GM20000 (cell line): ENCODE measurements around the gene TSPEAR.

Experiments used
- DNase-seq: peaks from one replicate; pipeline ENCODE4 v3.0.0; 2012; ENCODE audit warnings: low spot score
- CTCF ChIP-seq: IDR thresholded peaks from 2 replicates; pipeline ENCODE4 v1.5.1; 2012; ENCODE audit warnings: mild to moderate bottlenecking, control low read depth; ENCODE audit errors: extremely low read depth, missing control alignments

TSPEAR gene

GRCh38 chr21:44739316-44739715 lies 27.9 kb upstream of the TSPEAR start:
- DNase-seq, result no peak
- TF ChIP-seq CTCF, result no peak

- TF ChIP-seq CTCF, result no peak
Measured at GRCh38 chr21:44738621-44739020, 27.2 kb upstream of the TSPEAR start.

GRCh38 chr21:44737706-44738354 lies 26.5 kb upstream of the TSPEAR start:
- DNase-seq, result no peak
- no peak for TF ChIP-seq CTCF

More at GRCh38 chr21:44738621-44739020, 27.2 kb upstream of the TSPEAR start:
- DNase-seq, result no peak

GRCh38 chr21:44736291-44737004 lies 25.1 kb upstream of the TSPEAR start:
- DNase-seq, result no peak
- TF ChIP-seq CTCF, result no peak

- no peak for DNase-seq
Measured at GRCh38 chr21:44735821-44736220, 24.4 kb upstream of the TSPEAR start.

GRCh38 chr21:44734841-44735240 lies 23.5 kb upstream of the TSPEAR start:
- TF ChIP-seq CTCF, result no peak
- no peak for DNase-seq

More at GRCh38 chr21:44735821-44736220, 24.4 kb upstream of the TSPEAR start:
- no peak for TF ChIP-seq CTCF

- no peak for DNase-seq
- TF ChIP-seq CTCF, result no peak
Measured at GRCh38 chr21:44734026-44734745, 22.8 kb upstream of the TSPEAR start.
